Esophagus muscularis mucosa (tissue), 4 donors: Measurements from ENCODE around the gene CCNE1. TPM values are rescaled to one million over a fixed set of nuclear protein-coding genes. Genes with fewer than 3 reads are reported as not detected.

ENCODE experiments used
- DNase-seq: peaks from one replicate; pipeline ENCODE4 v3.0.0-alpha.2; 2017; ENCODE audit errors: extremely low spot score
- H3K27ac ChIP-seq, 4 donors: fragments of 200-600 bp; sonication (generic); replicated peaks in 1 of 4; 1 replicate in 3 of 4; 2 replicates in 1 of 4; pipeline ENCODE4 v1.5.1; 2016 to 2019; ENCODE audit warnings: mild to moderate bottlenecking in 1 of 4
- H3K27me3 ChIP-seq, 4 donors: fragments of 200-600 bp; sonication (generic); one replicate each; pipeline versions ENCODE4 v1.5.1 to v1.6.0; 2016 to 2019
- H3K36me3 ChIP-seq, 4 donors: fragments of 200-600 bp; sonication (generic); one replicate each; pipeline ENCODE4 v1.5.1; 2016 to 2019
- H3K4me1 ChIP-seq, 4 donors: fragments of 200-600 bp; sonication (generic); one replicate each; pipeline ENCODE4 v1.5.1; 2016 to 2019
- H3K4me3 ChIP-seq, 4 donors: fragments of 200-600 bp; sonication (generic); 1 replicate in 2 of 4; 2 replicates in 2 of 4; pipeline ENCODE4 v1.5.1; 2016 to 2019; ENCODE audit warnings: mild to moderate bottlenecking in 4 of 4, moderate library complexity in 1 of 4
- H3K9me3 ChIP-seq, 4 donors: fragments of 200-600 bp; sonication (generic); 1 replicate in 3 of 4; 2 replicates in 1 of 4; pipeline ENCODE4 v1.5.1; 2016 to 2019
- EP300 ChIP-seq: sonication (generic); formaldehyde crosslinking; IDR thresholded peaks from one replicate; pipeline ENCODE4 v1.6.1; 2017; ENCODE audit warnings: antibody characterized with exemption
- POLR2A ChIP-seq: fragments of 450-650 bp; IDR thresholded peaks from one replicate; pipeline ENCODE4 v1.6.1; 2017; ENCODE audit warnings: antibody characterized with exemption, moderate library complexity, mild to moderate bottlenecking, low read depth
- POLR2AphosphoS5 ChIP-seq, 2 donors: sonication (generic); formaldehyde crosslinking; IDR thresholded peaks; one replicate each; pipeline ENCODE4 v1.6.1; 2017; ENCODE audit warnings: antibody characterized with exemption in 2 of 2
- WGBS: methylation state at CpG from one replicate; pipeline ENCODE4 v1.1.5; 2018; 5-methylcytosine and 5-hydroxymethylcytosine counted together
- intact Hi-C: fragments of 100-400 bp; cut with DNase I; formaldehyde crosslinking; loops from one replicate; pipeline ENCODE4 v1.15.1; 2023
- total RNA-seq, 4 donors: library from RNA; depleted of rRNA; stranded (reverse); fragments of >200 nt; gene quantifications; one replicate each; pipeline versions ENCODE4 v1.1.0 to v1.2.1, GENCODE V29; 2016
- TF ChIP-seq, protein P1 (sequence below), 3 experiments: fragments of 200-600 bp in 2 of 3; fragments of 450-650 bp in 1 of 3; sonication (generic) in 2 of 3; IDR thresholded peaks; one replicate each; pipeline ENCODE4 v1.5.1; 2017 to 2019; ENCODE audit warnings: antibody characterized with exemption in 3 of 3, mild to moderate bottlenecking in 2 of 3, moderate library complexity in 1 of 3

CCNE1 gene
- total RNA-seq, 4 donors from 2014 or later, result 0.42 to 4.0 (median 2.4) TPM

DNA sequence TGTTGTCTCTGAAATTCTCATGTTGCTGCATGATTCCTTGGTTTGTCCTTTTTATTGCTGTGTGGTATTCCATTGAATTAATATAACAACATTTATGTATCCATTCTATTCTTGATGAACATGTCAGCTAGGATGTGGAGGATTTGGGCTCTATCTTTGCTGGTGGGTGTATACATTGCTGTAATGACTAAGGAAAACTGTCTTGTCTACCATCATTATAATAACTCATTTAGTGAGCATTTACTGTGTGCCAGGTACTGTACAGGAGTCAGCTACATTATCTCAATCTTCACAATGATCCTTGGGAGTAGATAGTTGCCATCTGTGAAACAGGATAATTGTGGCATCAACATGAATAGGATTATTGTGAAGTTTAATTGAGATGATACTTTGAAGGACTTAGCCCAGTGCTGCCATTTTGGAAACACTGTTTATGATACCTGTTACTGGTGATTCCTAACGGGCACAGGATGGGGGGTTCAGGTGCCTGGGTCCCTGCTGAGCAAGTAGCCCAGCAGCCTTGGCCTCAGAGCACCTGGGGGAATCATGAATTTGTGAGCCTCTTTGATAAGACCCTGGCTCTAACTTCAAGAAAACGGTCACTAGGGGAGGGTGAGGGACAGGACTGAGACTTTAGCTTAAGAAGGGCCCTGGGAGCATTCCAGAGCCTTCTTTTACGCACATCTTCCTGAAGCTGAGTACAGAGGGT, 1.8 kb upstream of the CCNE1 start:
- Histone ChIP-seq H3K4me3 (no peak overlapping the region), H3K36me3 (no peaks in the 10 kb centered on the region), H3K4me1 (peaks cover 0 to 28% (median 19%) of the 10 kb centered on the region in 4 donors), H3K27ac (peak overlapping the region in 2 of 4 donors; percentile 1 to 75), H3K9me3 (no peaks in the 10 kb centered on the region), H3K27me3 (no peaks in the 10 kb centered on the region)
- DNase-seq, result no peak
- WGBS, result 81% methylated on average over 2 of the region's 3 CpGs
- TF ChIP-seq POLR2A (no peak), POLR2AphosphoS5 (IDR thresholded peaks at IDR 0.05) (no peak), EP300 (no peak)
- TF ChIP-seq, protein P1, sequence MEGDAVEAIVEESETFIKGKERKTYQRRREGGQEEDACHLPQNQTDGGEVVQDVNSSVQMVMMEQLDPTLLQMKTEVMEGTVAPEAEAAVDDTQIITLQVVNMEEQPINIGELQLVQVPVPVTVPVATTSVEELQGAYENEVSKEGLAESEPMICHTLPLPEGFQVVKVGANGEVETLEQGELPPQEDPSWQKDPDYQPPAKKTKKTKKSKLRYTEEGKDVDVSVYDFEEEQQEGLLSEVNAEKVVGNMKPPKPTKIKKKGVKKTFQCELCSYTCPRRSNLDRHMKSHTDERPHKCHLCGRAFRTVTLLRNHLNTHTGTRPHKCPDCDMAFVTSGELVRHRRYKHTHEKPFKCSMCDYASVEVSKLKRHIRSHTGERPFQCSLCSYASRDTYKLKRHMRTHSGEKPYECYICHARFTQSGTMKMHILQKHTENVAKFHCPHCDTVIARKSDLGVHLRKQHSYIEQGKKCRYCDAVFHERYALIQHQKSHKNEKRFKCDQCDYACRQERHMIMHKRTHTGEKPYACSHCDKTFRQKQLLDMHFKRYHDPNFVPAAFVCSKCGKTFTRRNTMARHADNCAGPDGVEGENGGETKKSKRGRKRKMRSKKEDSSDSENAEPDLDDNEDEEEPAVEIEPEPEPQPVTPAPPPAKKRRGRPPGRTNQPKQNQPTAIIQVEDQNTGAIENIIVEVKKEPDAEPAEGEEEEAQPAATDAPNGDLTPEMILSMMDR (IDR thresholded peaks at IDR 0.05), result no peak
- intact Hi-C loops, result loop anchor here (5.0 to 10.0 kb wide), 3 partner anchors 32 to 205 kb away; partner anchors contain the start of genes POP4 and URI1

DNA sequence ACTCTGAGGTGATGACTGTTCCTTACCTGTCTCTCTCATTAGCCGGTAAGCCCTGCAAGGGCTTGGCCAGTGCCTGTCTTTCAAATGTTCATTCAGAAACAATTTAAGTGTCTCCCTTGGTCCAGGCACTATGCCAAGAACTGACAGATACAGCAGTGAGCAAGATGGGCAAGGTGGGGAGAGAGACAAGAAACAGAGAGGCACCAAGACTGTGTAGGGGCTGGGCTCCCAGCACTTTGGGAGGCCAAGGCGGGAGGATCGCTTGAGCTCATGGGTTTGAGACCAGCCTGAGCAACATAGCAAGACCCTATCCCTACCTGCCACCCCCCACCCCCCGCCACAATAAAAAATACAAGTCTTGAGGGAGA, 1.3 kb upstream of the CCNE1 start:
- intact Hi-C loops, result loop anchor here (5.0 to 10.0 kb wide), 2 partner anchors 132 to 206 kb away; partner anchors contain the start of genes POP4 and URI1
- no peaks in the 10 kb centered on the region for H3K27me3 ChIP-seq
- H3K4me1 ChIP-seq, result peaks cover 0 to 28% (median 19%) of the 10 kb centered on the region in 4 donors
- no peaks in the 10 kb centered on the region for H3K36me3 ChIP-seq
- TF ChIP-seq POLR2A, result no peak
- TF ChIP-seq, protein P1 (IDR thresholded peaks at IDR 0.05), result no peak
- no peak for TF ChIP-seq POLR2AphosphoS5 (IDR thresholded peaks at IDR 0.05)
- 93% methylated on average over 3 of the region's 4 CpGs for WGBS
- no peaks in the 10 kb centered on the region for H3K9me3 ChIP-seq
- H3K27ac ChIP-seq, result peak overlapping the region; percentile 1 to 80 (median 74)
- DNase-seq, result no peak
- no peak overlapping the region for H3K4me3 ChIP-seq

DNA sequence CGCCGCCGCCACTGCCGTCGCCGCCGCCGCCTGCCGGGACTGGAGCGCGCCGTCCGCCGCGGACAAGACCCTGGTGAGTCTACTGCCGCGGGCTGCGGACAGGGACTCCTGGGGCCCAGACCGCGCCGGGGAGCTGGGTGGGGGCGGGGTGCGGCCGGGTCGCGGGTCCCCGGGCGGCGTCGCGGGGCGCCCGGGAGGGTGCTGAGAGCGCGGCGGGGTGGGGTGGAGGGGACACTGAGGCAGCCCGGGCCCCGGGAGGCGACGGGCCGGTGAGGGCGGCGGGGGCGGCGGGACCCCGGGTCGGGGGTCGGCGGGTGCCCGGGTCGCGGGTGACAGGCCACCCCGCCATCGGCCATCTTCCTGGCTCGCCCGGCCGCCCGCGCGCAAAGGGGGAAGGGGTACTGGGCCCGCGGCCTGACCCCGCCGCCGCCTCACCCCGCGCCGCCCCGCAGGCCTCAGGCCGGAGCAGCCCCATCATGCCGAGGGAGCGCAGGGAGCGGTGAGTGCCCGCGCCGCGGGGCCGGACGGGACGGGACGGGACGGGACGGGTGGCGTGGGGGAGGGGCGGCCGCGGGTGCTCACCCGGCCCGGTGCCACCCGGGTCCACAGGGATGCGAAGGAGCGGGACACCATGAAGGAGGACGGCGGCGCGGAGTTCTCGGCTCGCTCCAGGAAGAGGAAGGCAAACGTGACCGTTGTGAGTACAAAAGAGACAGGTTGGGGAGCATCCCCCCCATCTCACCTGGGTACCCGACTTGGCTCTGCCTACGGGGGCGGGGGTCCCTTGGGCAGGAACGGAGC, 489 bp downstream of the CCNE1 start:
- peak overlapping the region in 3 of 4 donors; percentile 13 to 43 (median 39) for H3K27ac ChIP-seq
- peaks cover 0 to 20% (median 15%) of the 10 kb centered on the region in 4 donors for H3K4me1 ChIP-seq
- H3K9me3 ChIP-seq, result no peaks in the 10 kb centered on the region
- H3K27me3 ChIP-seq, result no peaks in the 10 kb centered on the region
- no peak for DNase-seq
- intact Hi-C loops, result loop anchor here (5.0 to 10.0 kb wide), 2 partner anchors 130 to 207 kb away; partner anchors contain the start of genes POP4 and URI1
- H3K36me3 ChIP-seq, result no peaks in the 10 kb centered on the region
- H3K4me3 ChIP-seq, result peak overlapping the region; percentile 60 to 82 (median 70)
- TF ChIP-seq, protein P1 (IDR thresholded peaks at IDR 0.05), result no peak
- TF ChIP-seq POLR2A (no peak), POLR2AphosphoS5 (IDR thresholded peaks at IDR 0.05) (no peak), EP300 (no peak)
- WGBS, result 14% methylated on average over 10 of the region's 104 CpGs

DNA sequence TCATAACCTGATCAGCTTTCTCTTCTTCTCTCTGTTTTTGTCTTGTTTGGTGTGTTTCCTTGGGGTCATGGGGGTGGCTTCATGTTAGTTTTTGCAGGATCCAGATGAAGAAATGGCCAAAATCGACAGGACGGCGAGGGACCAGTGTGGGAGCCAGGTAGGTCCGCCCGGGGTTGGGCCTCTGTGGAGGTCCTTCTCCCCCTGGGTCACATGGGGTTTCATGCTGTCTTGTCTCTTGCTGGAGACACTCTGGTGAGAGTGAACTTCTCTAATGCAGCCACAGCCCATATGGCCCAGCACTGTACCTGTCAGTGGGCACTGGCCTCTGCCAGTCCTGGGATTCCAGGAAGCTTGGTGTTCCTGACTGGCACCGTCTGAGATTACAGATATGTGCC, 1.1 kb downstream of the CCNE1 start:
- no peaks in the 10 kb centered on the region for H3K9me3 ChIP-seq
- H3K27ac ChIP-seq, result peak overlapping the region in 1 of 4 donors; percentile 13
- no peaks in the 10 kb centered on the region for H3K36me3 ChIP-seq
- no peak for DNase-seq
- peaks cover 0 to 20% (median 15%) of the 10 kb centered on the region in 4 donors for H3K4me1 ChIP-seq
- 87% methylated on average over 6 of the region's 6 CpGs for WGBS
- H3K27me3 ChIP-seq, result no peaks in the 10 kb centered on the region
- intact Hi-C loops, result loop anchor here (5.0 to 10.0 kb wide), 2 partner anchors 129 to 208 kb away; partner anchors contain the start of genes POP4 and URI1
- H3K4me3 ChIP-seq, result peak overlapping the region; percentile 60 to 82 (median 70)
- TF ChIP-seq, protein P1 (IDR thresholded peaks at IDR 0.05), result no peak
- no peak for TF ChIP-seq POLR2AphosphoS5 (IDR thresholded peaks at IDR 0.05)
- no peak for TF ChIP-seq POLR2A
- TF ChIP-seq EP300, result no peak
